AML-193 (cell line): ENCODE data around the gene FAM209B.
"Not testable (repeated sequence)": the region's sequence is repeated elsewhere in the genome, so short reads cannot be mapped to it uniquely, and the experiment has no call there.

Source experiments
- DNase-seq, 2 experiments: peaks; one replicate each; lab custom pipeline; 2025; lab: John Stamatoyannopoulos, UW

FAM209B gene, protein sequence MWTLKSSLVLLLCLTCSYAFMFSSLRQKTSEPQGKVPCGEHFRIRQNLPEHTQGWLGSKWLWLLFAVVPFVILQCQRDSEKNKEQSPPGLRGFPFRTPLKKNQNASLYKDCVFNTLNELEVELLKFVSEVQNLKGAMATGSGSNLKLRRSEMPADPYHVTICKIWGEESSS

DNA sequence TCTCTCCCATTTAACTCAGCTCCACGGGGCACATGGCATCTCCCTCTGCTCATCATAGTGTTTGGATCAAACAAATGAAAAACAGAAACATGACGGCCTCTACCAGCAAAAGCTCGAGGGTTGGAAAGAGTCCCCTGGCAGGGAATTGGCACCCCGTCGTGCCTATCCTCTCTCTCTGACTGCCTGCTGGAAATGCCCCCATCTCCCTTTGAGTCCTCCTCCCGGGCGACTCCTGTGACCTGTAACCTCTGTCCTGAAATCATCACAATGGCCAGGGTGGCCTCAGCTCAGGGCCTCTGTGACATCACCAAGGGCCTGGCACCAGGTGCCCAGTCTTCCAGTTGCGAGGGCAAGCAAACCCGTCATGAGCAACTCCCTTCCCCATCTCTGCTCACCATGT, at the start of gene FAM209B:
FAM209B (plus strand) TSS at position 301 of the 400 bp plus-strand sequence; CDS start at position 397, 96 bp downstream.
- DNase-seq = not testable (repeated sequence)

DNA sequence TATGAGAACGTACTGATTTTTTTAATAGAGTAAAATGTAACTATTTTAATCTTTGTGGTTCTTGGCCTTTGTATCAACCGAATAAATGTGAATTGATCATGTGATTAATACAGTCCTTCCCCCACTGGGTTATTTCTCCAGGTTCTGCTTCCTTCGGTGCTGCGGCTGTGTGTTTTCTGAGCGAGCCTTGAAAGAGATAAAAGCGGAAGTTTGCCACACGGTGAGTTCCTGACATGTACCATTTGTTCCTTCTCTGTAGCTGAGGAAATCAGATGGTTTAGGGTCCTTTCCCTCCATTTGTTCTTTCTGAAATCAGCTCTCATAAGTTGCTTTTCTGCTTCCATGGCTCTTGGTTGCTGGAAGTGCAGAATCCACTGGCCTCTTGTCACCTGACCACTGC, 49.1 kb upstream of the FAM209B start:
- DNase-seq = peak; percentile 26 to 45

DNA sequence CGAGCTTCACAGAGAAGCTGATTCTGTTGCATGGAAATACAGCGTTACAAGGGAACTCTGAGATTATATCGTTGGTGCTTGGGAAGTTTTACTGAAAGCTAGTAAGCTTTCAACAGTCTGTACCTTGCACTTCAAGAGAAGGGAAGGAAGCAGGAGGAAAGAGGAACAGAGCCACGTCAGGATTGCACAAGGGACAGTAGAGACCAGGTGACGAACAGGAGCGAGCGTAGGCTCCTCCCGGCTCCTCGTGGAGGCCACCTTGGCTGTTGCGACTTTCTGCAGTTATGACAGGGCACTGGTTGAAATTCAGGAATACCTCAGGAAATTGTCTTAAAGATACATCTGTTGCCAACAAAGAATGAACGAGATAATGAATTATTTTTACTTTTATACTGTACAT, 45.8 kb upstream of the FAM209B start:
- DNase-seq = peak in 1 of 2 experiments; percentile 29

DNA sequence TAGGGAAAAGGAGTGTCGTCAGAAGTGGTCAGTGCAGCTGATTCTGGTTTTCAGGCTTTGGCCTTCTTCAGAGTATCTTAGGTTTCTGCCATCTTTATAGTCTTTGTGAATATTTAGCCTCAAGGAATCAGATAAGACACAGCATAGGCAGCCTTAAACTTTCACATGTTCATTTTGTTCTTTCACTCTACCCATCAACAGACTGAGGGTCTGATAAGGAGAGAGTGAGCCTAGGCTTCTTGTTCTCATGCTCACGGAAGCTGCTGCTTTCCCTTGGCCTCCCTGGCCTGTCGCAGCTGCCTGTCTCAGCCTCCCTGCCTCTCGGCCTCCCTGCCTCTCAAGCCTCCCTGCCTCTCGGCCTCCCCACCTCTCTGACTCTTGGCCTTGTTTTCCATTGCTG, 44.5 kb upstream of the FAM209B start:
- no peak for DNase-seq

DNA sequence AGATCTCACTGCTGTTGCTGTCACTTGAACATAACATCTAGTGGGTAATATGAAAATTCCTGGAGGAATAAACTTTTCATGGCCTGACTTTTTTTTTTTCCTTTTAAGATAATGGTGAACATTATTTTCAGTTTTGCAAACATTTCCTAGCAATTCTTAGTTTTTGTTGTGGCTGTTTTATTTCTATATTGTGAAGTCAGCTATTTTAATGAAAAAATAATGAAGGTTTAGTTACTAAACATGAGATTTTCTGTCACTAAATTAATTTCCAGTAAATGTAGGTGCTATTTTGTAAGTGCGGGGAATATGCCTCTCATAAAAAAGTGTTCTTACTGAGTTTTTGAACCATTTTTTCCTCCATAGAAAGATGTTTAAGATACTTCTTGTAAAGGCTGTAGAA, 31.9 kb upstream of the FAM209B start:
- no peak for DNase-seq

DNA sequence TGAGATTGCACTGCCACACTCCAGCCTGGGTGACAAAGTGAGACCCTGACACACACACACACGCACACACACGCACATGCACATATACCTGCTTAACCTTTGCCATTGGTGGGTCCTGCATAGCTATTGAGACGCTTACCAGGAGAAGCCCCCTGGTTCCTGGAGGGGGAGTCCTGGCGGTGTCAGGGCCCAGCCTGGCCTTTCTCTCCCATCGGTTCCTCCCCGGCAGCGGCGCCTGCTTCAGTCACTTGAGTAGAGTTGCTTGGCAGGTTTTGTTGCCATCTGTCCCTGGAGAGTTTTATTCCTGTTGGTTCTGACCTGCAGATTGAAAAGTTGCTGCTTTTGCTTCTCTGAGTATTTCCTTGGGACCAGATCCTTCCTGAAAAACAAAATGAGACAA, 29.1 kb upstream of the FAM209B start:
- no peak for DNase-seq

DNA sequence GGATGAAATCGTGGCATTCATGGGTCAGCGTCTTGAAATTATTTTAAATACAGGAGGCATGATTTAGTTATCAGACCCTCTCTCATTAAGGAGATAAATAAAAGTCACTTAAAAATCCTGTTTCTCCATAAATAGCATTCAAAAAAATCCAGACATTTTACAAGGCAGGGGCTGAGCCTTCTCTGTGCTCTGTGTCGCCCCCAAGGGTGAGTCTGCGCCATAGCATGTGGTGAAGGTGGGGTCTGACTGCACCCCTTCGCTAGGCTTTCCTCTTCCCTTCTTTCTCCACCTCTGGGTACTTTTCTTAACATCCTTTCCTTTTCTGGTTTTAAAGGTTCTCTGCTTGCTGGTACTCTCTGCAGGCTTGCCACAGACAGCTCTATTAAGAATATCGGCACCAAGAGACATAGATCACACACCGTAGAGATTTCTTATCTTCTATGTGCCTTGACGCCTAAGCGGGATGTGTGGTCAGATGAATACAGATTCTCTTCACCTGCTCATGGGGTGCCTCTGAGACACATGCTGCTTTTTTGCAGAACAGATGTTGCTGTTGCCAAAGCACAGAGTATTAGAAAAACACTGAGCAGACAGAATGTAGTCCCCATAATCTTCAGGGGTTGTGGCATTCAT, 28.6 kb upstream of the FAM209B start:
- DNase-seq = peak in 1 of 2 experiments; percentile 1

DNA sequence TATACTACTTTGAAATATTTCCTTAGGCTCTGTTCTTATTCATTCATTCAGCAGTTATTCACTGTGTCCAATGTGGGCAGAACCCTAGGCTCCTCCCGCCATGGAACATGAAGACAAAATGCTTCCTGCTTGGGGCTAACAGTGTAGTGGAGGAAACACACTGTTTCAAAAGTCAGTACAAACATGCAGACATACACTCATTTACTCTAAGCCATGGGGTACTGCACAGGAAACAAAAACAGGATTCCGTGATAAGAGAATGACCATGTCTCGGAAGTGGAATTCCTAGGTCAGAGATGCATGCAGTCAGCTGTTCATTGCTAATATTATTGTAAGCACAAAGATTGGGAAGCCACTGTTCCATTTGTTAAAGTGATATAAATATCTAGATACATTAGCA, 26.9 kb upstream of the FAM209B start:
- DNase-seq = no peak

DNA sequence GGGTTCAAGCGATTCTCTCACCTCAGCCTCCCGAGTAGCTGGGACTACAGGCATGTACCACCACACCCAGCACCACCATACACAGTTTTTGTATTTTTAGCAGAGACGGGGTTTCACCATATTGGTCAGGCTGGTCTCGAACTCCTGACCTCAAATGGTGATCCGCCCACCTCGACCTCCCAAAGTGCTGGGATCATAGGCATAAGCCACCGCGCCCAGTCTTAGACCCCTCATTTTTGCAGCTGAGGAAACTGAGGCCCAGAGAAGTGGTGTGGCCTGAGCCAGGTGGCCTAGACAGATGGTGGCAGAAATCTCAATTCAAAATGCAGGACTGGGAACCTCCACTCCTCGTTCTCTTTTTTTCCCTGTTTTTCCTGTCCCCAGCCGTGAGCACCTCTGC, 21.1 kb upstream of the FAM209B start:
- no peak for DNase-seq

DNA sequence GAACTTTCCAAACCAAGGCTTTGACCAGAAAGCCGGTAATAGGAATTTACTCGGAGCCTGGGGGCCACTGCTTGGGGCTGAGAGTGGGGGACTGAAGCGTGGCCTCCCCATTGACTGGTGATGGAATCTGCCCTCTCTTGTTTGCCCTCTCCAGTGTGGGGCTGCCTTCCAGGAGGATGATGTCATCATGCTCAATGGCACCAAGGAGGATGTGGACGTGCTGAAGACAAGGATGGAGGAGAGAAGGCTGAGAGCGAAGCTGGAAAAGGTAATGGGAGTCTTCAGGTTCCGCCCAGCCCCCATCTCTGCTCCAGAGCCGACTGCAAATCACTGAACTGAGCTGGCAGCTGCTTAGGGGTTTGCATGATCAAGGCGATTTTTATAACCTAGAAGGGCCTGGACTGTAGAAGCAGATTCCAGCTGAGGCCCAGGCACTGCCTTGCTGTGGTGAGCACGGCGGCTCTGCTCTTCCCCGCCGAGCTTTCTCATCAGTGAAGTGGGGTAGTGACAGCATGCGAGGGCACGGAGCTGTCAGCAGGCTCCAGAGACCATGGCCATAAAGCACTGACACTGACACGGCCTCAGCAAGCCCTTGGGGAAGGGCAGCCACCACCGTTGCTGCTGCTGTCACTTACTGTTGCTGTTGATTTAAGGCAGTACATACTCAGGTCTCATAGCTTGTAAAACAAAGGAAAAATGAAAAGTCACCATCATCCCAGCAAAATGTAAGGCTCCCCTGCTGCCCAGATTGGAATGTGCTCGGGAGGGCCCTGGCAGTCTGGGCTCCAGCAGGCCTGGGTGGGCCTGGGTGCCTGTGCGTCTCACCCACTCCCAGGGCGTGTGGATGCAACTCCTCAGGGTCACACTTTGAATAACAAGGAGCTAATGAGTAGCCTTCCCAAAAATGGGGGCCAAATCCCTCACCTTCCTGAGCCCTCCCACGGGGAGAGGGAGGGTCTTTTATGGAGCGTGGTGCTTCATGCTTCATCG, 19.6 kb upstream of the FAM209B start:
- no peak for DNase-seq

DNA sequence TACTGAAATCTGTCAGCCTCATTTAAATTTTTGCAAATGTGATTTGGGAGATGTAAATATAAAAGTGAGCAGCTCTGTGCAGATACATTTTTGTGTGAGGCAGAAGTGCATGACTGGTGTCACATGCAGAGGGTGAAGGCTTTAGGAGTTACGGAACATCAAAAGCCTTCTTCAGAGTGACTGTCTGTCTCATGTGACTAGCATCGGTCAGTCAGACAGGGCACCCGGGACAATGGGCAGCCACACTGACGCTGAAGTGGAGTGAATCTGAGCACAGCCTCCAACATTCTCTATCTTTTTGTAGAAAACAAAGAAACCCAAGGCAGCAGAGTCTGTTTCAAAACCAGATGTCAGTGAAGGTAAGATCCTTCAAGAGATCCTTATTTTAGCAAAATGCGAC, 16.4 kb upstream of the FAM209B start:
- no peak for DNase-seq

DNA sequence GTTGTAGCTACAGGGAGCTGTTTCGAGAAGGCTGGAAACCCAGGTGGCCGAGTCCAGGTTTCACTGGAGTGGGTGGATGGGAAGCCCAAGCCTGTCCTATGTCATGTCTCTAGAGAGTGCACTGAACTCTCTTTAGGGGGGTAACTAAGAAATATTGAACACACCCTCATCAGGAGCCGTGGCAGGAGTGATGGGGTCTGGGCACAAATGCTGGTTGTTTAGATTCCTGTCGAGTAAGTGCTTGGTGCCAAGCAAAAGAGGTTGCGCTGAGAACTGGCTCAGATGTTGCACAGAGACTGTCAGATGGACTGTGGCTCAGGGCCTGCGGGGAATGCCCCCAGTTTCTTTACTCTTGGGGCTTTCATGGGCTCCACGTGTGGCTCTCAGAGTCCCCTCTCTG, 15.8 kb upstream of the FAM209B start:
- no peak for DNase-seq

DNA sequence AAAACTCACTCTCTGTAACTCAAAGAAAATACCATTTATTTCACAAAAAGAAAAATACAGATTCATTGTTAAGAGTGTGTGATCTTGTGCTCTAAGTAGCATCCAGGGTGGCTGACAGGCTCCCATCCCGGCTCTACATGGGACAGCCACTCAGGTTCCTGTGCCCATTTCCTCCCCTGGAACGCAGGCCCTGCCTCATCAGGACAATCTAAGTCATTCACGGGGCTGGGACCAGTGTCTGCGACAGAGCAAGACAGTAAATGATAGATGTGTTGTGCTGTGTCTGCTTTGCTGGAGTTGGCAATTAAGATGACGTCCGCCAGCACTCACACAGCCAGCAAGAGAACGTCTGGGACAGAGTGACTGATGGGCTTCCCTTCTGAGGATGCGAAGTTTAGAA, 15.4 kb upstream of the FAM209B start:
- DNase-seq = no peak

DNA sequence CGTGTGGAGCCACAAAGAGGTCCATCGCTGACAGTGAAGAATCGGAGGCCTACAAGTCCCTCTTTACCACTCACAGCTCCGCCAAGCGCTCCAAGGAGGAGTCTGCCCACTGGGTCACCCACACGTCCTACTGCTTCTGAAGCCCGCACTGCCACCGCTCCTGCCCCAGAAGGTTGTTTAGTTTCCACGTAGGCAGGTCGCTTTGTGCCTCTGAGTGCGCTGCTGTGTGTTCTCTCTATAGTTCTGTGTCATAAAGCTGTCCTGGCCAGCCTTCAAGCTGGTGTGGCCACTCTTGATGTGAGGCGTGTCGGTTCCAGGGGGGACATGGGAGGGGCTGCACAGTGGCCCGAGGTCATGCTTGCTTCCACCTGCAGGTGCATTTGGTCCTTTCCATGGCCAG, 14.9 kb upstream of the FAM209B start:
- no peak for DNase-seq

DNA sequence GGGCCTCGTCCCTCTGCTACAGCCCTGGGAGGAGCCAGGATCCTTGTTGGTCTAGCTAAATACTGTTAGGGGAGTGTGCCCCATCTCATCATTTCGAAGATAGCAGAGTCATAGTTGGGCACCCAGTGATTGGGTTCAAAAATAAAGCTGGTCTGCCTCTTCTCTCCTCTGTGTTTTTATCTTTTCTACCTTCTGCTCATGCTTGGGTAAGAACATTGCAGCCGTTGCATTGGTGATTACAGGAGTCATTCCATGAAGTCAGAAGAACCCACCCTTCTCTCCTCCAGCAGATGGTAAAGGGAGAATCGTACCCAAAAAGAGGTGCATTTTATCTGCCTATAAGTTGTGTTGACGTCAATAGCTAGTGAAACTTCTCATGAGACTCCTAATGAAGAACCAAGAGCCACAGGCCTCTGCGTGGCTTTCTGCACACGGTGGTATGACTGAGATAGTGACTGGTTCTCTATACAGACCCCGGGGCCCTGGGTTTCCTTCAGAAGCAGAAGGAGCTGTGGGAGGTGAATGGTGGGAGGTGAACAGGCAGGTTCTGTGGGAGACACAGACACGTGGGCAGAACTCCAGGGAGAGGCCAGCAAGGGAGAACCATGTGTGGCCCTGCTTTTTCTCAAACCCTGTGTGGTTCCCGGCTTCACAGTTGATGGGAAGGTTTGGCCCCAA, 14.2 kb upstream of the FAM209B start:
- no peak for DNase-seq

DNA sequence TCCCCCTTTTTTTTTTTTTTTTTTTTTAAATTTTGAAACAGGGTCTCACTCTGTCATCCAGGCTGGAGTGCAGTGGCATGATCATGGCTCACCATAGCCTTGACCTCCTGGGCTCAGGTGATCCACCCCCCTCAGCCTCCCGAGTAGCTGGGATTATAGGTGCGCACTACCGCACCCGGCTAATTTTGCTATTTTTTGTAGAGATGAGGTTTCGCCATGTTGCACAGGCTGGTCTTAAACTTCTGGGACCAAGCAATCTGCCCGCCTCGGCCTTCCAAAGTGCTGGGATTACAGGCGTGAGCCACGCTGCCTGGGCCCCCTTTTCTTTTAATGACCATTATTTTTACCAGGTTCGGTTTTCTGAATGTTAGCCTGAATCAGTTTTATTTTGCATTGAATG, 13.5 kb upstream of the FAM209B start:
- no peak for DNase-seq

DNA sequence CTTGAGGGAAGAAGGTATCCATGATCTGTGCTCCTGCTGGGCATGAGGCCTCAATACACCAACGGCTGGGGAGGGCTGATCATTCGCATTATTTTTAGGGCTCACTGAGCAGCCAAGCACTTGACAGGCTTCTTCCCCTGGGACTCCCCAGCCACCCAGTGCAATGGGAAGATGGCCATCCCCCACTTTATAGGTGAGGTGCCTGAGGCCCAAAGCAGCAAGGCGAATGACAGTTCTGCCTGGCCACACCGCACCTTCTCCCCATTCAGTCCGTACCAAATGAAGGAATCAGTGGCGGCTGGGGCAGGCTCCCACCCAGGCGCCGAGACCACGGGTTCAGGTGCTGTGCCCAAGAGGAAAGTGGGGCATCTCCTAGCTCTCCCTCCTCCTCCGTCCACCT, 12.9 kb upstream of the FAM209B start:
- DNase-seq = no peak

DNA sequence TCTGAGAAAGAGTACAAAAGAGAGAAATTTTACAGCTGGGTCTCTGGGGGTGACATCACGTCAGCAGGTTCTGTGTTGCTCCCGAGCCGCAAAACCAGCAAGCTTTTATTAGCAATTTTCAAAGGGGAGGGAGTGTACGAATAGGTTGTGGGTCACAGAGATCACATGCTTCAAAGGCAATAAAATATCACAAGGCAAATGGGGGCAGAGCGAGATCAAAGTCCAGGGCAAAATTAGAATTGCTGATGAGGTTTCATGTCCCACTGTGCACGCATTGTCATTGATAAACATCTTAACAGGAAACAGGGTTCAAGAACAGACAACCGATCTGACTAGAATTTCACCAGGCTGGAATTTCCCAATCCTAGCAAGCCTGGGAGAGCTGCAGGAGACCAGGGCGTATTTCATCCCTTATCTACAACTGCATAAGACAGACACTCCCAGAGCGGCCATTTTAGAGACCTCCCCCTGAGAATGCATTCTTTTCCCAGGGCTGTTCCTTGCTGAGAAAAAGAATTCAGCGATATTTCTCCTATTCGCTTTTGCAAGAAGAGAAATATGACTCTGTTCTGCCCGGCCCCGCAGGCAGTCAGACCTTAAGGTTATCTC, 12.2 kb upstream of the FAM209B start:
- DNase-seq = not testable (repeated sequence)

DNA sequence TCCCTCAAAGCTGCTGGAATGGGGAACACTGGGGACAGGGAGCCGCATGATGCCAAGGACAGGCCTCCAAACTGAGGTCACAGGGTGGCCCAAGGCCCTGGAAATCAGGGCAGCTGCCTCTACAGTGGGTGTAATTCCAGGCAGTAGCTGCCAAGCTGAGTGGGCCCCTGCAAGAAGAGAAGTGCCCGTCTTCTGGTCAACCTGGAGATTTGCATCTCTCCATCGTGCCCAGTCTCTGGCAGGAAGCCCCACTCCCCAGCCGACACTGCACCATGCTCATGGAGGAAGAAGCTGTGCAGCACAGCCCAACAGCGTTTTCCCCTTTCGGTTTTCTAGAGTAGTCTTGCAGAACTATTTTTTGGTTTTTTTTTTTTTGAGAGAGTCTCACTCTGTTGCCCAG, 10.7 kb upstream of the FAM209B start:
- no peak for DNase-seq

DNA sequence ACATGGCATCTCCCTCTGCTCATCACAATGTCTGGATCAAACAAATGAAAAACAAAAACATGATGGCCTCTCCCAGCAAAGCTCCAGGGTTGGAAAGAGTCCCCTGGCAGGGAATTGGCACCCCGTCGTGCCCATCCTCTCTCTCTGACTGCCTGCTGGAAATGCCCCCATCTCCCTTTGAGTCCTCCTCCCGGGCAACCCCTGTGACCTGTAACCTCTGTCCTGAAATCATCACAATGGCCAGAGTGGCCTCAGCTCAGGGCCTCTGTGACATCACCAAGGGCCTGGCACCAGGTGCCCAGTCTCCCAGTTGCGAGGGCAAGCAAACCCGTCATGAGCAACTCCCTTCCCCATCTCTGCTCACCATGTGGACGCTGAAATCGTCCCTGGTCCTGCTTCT, 8.6 kb upstream of the FAM209B start, which contains the start of gene FAM209A:
FAM209A (plus strand) TSS at position 301 of the 400 bp plus-strand sequence; CDS start at position 366, 65 bp downstream.
- not testable (repeated sequence) for DNase-seq

DNA sequence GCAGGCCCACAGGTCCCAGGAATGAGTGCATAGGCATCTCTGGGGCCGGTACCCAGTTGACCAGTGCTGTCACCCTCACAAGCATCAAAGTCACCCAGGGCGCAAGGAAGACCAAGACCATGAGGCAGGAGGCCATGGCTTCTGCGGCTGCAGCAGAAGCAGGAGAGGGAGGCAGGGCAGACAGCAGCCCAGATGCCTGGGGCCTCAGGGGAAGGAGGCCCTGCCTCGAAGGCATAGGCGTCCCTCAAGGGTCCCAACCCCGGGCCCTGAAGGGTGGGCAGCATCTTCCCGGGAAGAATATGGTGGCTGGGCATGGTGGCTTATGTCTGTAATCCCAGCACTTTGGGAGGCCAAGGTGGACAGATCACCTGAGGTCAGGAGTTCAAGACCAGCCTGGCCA, 5.5 kb upstream of the FAM209B start:
- no peak for DNase-seq

DNA sequence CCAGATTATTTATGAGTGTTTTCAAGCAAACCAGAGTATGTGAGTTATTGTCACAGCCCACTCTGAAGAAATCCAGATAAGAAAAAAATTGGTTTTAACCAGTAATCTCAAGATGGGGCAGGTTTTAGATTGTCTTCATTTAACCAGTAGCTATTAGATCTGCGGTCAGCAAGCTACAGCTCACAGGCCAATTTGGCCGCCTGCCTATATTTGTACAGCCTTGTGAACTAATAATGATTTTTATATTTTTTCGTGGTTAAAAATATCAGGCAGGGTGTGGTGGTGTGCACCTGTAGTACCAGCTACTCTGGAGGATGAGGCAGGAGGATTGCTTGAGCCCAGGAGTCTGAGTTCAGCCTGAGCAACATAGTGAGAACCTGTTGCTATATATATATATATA, 5.0 kb downstream of the FAM209B start:
- no peak for DNase-seq
